Brain microvascular endothelial cell (primary cell): ENCODE results near the gene RBP4.

ENCODE experiments used
- DNase-seq: peaks from one replicate; pipeline ENCODE4 v3.0.0-alpha.2; 2020
- H3K27ac ChIP-seq: fragments of 250-450 bp; sonication (Bioruptor Pico); 2 replicates; pipeline ENCODE4 v1.5.1; 2020; ENCODE audit warnings: mild to moderate bottlenecking, moderate library complexity
- H3K27me3 ChIP-seq: fragments of 250-450 bp; sonication (Bioruptor Pico); replicated peaks from 2 replicates; pipeline ENCODE4 v1.5.1; 2020; ENCODE audit warnings: mild to moderate bottlenecking
- H3K36me3 ChIP-seq: fragments of 250-450 bp; sonication (Bioruptor Pico); replicated peaks from 2 replicates; pipeline ENCODE4 v1.5.1; 2020; ENCODE audit warnings: mild to moderate bottlenecking
- H3K4me3 ChIP-seq: 2 replicates; pipeline ENCODE4 v1.5.1; 2011; ENCODE audit warnings: low read depth, mild to moderate bottlenecking, control low read depth, low read length, moderate library complexity
- in situ Hi-C: cut with HindIII; loops from 2 replicates; pipeline ENCODE4 v1.10.0; 2017; ENCODE audit warnings: low sequenced_read_pairs, low pct_ligation_motif_present
- TF ChIP-seq, protein P1 (sequence below): IDR thresholded peaks from 2 replicates; pipeline ENCODE4 v1.5.1; 2011; ENCODE audit warnings: low read depth, mild to moderate bottlenecking, moderate library complexity, low read length, control low read depth, inconsistent platforms; ENCODE audit errors: missing control alignments

RBP4 gene

DNA sequence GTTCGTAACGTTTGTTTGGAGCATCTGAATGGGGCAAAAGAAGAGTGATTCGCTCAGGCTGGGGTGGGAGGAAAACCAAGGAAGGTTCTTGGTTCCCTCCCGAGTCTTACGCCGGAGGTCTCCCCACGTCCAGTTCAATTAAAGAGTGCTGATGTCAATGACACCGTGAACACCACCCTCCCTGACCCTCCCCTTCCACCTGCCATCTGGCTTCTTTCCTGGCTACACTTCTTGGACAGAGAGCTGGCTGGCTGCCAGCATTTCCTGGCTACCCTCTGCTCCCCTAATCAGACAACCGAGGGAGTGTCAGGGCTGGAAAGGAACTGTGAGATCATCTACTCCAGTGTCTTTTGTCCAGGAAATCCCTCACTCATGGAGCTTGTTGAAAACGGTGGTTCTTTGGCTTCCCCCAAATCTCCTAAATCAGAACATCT, 58.7 kb downstream of the RBP4 start:
- TF ChIP-seq, protein P1, sequence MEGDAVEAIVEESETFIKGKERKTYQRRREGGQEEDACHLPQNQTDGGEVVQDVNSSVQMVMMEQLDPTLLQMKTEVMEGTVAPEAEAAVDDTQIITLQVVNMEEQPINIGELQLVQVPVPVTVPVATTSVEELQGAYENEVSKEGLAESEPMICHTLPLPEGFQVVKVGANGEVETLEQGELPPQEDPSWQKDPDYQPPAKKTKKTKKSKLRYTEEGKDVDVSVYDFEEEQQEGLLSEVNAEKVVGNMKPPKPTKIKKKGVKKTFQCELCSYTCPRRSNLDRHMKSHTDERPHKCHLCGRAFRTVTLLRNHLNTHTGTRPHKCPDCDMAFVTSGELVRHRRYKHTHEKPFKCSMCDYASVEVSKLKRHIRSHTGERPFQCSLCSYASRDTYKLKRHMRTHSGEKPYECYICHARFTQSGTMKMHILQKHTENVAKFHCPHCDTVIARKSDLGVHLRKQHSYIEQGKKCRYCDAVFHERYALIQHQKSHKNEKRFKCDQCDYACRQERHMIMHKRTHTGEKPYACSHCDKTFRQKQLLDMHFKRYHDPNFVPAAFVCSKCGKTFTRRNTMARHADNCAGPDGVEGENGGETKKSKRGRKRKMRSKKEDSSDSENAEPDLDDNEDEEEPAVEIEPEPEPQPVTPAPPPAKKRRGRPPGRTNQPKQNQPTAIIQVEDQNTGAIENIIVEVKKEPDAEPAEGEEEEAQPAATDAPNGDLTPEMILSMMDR: no peak
- DNase-seq: no peak
- Histone ChIP-seq H3K4me3 (no peak overlapping the region), H3K27ac (no peak overlapping the region), H3K27me3 (no peaks in the 10 kb centered on the region), H3K36me3 (no peaks in the 10 kb centered on the region)
- in situ Hi-C loops: no loop called here
